ENCODE results near the gene FBXL13.

GRCh38 chr7:102836977-102837376 lies 237.6 kb downstream of the FBXL13 start:
- TF ChIP-seq, protein P1, sequence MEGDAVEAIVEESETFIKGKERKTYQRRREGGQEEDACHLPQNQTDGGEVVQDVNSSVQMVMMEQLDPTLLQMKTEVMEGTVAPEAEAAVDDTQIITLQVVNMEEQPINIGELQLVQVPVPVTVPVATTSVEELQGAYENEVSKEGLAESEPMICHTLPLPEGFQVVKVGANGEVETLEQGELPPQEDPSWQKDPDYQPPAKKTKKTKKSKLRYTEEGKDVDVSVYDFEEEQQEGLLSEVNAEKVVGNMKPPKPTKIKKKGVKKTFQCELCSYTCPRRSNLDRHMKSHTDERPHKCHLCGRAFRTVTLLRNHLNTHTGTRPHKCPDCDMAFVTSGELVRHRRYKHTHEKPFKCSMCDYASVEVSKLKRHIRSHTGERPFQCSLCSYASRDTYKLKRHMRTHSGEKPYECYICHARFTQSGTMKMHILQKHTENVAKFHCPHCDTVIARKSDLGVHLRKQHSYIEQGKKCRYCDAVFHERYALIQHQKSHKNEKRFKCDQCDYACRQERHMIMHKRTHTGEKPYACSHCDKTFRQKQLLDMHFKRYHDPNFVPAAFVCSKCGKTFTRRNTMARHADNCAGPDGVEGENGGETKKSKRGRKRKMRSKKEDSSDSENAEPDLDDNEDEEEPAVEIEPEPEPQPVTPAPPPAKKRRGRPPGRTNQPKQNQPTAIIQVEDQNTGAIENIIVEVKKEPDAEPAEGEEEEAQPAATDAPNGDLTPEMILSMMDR (IDR thresholded peaks at IDR 0.05) = no peak
- no peak for TF ChIP-seq POLR2A (IDR thresholded peaks at IDR 0.05)
